Choroid plexus epithelial cell (primary cell): ENCODE measurements around the gene KCNK5.

Source experiments
- DNase-seq: peaks from one replicate; pipeline ENCODE4 v3.0.0-alpha.2; 2010; ENCODE audit warnings: low read depth
- H3K4me3 ChIP-seq: 2 replicates; pipeline ENCODE4 v1.5.1; 2011; ENCODE audit warnings: low read depth, mild to moderate bottlenecking, control low read depth, low read length, moderate library complexity
- TF ChIP-seq, protein P1 (sequence below): conservative IDR thresholded peaks from 2 replicates; pipeline ENCODE4 v1.5.1; 2011; ENCODE audit warnings: low read depth, mild to moderate bottlenecking, control low read depth, inconsistent platforms, low read length, moderate library complexity

KCNK5 gene, protein sequence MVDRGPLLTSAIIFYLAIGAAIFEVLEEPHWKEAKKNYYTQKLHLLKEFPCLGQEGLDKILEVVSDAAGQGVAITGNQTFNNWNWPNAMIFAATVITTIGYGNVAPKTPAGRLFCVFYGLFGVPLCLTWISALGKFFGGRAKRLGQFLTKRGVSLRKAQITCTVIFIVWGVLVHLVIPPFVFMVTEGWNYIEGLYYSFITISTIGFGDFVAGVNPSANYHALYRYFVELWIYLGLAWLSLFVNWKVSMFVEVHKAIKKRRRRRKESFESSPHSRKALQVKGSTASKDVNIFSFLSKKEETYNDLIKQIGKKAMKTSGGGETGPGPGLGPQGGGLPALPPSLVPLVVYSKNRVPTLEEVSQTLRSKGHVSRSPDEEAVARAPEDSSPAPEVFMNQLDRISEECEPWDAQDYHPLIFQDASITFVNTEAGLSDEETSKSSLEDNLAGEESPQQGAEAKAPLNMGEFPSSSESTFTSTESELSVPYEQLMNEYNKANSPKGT

DNA sequence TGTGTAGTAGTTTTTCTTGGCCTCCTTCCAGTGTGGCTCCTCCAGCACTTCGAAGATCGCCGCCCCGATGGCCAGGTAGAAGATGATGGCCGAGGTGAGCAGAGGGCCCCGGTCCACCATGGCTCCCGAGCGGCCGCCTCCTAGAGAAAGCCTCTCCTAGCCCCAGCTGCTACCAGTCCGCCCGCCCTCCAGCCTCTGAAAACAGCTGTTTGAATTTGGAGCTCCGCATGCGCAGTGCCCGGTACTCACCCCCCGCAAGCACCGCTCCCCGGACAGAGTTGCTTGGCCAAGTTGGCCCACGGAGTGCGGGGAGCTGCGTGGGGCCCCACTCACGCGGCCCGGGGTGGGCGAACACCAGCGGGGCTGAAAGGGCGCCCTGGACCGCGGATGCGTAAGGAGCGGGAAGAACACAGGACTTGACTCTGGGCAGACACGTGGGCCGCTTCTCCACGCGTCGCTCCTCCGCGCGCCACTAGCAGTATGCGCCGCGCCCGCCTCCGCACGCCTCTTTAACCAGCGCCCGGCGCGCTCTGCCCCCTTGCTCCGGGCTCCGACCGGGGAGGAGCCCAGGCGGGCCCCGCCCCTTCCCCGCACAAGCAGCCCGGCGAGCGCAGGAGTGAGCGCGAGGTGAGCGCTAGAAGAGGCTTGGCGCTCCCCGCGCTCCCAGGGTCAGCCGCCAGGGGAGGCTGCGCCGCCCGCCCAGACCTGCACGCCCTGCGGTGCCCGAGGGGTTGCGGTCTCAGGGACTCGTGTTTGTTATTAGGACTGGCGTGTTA, at the start of gene KCNK5:
Gene KCNK5, minus strand, starts transcription at position 484 of the 776 bp plus-strand sequence. Its CDS starts 364 bp downstream, at position 120.
- H3K4me3 ChIP-seq: peak within 1 kb of the TSS; percentile 48
- DNase-seq: peak; percentile 44
- TF ChIP-seq, protein P1, sequence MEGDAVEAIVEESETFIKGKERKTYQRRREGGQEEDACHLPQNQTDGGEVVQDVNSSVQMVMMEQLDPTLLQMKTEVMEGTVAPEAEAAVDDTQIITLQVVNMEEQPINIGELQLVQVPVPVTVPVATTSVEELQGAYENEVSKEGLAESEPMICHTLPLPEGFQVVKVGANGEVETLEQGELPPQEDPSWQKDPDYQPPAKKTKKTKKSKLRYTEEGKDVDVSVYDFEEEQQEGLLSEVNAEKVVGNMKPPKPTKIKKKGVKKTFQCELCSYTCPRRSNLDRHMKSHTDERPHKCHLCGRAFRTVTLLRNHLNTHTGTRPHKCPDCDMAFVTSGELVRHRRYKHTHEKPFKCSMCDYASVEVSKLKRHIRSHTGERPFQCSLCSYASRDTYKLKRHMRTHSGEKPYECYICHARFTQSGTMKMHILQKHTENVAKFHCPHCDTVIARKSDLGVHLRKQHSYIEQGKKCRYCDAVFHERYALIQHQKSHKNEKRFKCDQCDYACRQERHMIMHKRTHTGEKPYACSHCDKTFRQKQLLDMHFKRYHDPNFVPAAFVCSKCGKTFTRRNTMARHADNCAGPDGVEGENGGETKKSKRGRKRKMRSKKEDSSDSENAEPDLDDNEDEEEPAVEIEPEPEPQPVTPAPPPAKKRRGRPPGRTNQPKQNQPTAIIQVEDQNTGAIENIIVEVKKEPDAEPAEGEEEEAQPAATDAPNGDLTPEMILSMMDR: peak; percentile 34

DNA sequence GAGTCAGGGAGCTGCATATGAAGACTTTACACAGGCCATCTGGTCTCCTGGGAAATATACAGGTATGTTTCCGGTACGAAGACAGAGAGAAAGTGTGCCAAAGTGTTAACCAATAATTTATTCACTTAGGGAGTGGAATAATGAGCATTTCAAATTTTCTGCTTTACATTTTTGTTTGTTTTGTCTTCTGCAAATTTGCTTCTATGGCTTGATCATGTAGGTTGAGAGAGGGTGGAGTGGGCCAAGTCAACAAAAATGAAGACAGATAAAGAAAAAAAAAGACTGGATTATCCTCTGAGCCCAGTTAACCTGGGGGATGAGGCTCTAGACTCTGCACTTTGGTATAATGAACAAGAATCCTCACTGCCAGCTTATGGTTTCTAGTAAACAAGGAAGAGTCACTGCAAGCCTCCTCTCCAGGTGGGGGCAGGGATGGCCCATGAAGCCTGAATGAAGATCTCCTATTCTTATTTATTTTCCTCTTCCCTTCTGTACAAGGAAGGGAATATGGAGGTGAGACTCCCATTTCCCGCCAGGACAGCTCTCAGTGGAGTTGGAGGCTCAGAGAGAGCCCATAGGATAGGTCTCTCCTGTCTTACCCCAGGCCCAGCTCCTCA, 47.2 kb upstream of the KCNK5 start:
- TF ChIP-seq, protein P1: no peak
- H3K4me3 ChIP-seq: no peak overlapping the region
- DNase-seq: no peak

DNA sequence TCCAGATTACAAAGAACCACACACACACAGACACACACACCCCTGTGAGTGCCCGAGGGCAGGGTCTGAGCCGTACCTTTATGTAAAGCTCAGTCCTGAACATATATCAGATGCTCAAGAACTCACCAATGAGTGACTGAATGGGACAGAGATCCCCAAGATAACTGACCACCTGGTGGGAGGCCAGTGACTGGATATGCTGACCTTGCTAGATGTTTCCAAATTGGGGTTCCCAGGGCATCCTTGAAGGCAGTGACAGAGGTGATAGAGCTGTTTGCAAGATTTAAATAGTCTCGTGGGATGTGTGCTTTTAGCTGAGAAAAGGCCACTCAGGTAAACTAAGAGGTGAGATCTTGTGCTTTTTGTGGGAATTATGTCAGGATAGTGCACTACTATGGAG, 45.6 kb upstream of the KCNK5 start:
- TF ChIP-seq, protein P1: no peak
- no peak overlapping the region for H3K4me3 ChIP-seq
- DNase-seq: no peak

DNA sequence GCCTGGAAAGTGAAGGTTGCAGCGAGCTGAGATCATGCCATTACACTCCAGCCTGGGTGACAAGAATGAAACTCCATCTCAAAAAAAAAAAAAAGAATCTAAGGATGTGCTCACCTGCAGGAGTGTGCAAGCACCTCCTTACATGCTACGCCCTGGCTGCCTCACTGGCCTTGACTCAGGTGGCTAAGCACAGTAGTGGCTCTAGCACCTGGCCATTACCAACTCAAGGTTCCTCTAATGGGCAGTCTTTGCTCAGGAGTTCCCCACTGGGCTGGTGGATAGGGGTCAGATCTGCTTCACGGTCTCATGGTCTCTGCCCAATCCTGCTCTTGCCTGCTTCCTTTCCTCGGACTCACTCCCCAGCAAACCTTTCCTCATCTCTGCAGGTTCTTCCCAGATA, 45.2 kb upstream of the KCNK5 start:
- no peak overlapping the region for H3K4me3 ChIP-seq
- no peak for DNase-seq
- TF ChIP-seq, protein P1: no peak

DNA sequence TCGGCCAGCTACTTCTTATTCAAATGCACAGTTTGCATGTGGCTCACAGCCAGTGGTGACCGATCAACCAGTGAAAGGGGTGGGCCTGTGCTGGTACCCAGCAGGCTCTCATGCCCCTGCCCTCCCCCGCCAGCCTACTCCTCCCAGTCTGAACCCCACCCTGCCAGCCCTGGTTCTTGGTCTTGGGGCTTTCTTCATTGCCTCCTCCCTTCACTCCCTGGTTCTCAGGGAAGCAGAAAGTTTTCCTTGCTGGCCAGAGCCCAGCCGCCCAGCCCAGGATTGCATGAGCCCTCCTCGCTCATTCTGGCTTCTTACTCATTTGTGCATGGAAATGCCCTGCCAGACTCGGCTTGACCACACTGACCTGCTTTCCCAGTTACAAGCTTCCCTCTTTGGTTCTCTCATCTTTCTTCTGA, 44.1 kb upstream of the KCNK5 start:
- DNase-seq: no peak
- TF ChIP-seq, protein P1: no peak
- no peak overlapping the region for H3K4me3 ChIP-seq

DNA sequence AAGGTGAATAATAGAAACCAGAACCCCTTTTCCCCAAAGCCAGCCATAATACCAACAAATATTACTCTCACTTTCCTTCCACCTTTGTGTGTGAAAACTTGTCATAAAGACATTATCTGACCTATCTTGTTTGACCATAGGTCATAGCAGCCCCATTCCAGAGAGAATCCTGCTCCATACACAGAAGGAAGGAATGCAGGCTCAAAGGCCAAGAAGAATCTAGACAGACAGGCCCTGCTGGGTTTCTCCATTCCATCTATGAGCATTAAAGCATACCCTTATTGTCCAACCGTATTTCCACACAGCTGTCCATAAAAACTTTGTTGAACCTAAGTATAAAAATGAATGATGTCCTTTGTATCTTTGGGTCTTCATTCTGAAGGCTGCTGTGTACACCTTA, 40.7 kb upstream of the KCNK5 start:
- TF ChIP-seq, protein P1: no peak
- no peak overlapping the region for H3K4me3 ChIP-seq
- no peak for DNase-seq
